Measurements from ENCODE around the gene PLD1.

Gene PLD1

GRCh38 chr3:171797873-171798272 is 12.4 kb downstream of the PLD1 start:
- DNase-seq = no peak

- no peak for DNase-seq
Observed at GRCh38 chr3:171797265-171797679, 13.0 kb downstream of the PLD1 start.

GRCh38 chr3:171796625-171797264 is 13.5 kb downstream of the PLD1 start:
- no peak for DNase-seq

DNA sequence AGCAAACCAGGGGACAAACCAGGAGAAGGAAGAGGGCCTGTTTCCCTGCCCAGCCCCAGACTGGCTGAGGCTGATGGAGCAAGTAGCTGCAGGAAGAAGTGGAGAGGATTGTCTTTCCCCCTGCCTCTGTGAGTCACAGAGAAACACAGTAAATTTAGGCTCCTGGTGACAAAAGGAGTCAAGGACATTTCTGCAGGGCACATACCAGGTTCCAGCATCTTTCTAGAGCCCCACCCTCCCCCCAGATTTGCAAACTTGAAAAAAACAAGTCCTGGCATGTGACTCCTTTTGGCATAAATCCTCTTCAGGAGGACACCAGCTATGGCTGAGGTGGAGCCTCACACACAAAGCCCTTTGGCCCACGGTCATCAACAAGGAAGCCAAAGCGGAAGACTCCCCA is 17.8 kb downstream of the PLD1 start:
- no peak for DNase-seq

DNA sequence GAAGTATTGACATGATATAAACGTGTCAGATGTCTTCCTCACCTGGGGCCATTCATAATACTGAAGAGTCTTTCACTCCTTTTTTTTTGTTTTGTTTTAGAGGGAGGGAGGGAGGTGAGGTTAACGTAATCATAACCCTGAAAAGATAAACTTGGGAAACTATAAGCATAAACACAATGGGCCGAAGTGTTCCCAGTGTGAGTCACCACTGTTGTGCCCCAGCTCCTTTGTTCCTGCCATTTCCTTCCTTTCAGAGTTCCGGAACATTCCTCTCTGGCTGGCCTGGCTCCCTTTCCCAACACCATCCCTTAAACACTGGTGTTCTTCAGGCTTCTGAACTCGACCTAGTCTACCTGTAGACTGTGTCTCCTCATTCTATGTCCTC is 18.6 kb downstream of the PLD1 start:
- DNase-seq = peak in 7 of 51 donors; percentile 11 to 38 (median 22)

DNA sequence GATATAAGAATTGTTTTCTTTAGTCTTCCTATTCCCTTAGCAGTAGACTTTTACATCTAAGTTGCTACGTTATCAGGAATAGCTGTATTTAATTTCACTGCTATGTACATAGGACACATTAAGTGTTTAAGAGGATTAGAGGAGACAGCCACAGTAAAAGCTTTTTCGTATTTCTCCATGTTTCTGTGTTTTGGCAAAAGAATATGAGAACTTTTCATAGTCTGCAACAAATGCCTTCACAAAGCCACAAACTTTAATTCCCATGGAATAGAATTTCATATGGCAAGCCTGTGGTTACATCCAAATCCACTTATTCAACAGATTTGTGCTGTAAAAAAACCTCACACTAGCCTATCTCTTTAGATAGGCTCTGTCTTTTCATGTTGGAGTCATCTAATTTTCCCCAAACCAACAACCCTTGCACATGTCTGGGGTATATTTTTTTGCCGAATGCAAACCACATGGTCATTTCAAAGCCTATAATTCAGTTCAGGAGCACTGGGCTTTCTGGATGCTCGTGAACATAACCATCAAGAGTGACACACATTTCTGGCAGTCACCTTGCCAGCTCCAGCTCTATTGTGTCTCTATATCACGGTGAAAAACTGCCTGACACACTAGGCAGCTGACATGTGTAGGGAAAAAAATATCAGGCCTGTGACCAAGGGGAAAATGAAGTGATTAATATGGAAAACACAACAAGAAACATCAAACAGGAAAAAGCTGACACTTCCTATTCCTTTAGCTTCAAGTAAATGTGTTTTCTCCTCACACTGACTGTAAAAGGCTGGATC is 19.2 kb downstream of the PLD1 start:
- no peak for DNase-seq

DNA sequence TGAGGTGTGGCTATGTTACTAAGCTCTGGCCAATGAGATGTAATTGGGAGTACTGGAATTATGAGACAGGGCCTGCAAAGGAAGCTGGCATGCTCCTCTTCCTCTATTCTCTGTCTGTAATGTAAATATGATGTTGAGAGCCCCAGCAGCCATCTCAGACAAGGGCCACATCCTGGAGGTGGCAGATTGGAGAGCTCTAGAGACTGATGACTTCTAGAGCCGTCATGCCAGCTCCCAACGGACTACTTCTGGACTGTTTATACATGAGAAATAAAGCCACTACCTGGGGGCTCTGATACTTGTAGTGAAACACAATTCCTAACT is 19.7 kb downstream of the PLD1 start:
- no peak for DNase-seq

DNA sequence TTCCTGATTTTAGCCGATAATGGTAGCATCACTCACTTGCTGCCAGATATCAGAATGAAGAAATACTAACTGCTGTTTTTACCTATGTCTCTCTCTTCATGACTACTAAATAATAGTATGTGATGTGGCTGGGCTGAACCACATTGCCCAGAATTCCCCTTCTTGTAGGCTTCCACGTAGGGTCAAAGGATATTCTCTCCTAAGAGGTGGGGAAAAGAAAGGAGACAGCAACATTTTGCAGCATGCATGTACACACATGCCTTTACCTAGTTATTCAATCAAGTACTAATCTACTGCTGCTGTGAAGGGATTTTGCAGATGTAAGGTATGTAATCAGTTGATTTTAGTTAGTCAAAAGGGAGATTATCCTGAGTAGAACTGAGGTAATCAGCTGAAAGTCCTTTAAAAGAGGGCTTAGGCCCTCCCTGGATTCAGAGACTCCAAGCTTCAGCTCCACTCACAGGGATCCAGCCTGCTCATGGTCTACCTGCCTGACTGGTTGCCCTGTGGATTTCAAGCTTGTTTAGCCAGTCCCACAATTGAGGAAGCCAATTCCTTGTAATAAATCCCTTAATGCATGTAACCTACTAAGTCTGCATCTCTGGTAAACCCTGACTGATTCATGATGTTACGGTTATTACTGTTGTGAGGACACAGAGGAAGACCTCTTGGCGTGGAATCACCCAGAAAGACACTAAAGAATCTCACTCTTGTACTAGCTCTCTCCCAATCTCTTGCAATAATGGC is 20.4 kb downstream of the PLD1 start:
- no peak for DNase-seq

GRCh38 chr3:171788546-171789351 is 21.5 kb downstream of the PLD1 start:
- peak in 4 of 51 donors; percentile 13 to 48 (median 26) for DNase-seq

DNA sequence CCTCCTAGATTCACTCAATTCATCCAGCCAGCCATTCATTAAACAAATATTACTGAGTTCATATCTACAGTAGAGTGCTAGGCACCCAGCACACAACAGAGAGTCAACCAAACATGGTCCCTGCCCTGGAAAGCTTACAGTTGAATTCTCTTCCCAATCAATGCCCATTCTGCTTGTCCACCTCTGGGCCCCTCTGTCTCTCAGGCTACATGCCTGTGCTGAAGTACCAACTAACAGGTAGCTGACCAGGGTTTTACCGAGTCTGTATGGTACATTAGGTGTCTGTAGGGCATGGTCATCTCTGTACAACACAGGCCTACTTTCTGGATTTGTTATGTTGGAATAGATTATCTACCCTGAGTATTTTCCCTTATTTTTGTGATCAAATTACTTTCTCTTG is 23.3 kb downstream of the PLD1 start:
- no peak for DNase-seq

GRCh38 chr3:171784937-171785336 is 25.3 kb downstream of the PLD1 start:
- DNase-seq = no peak

- no peak for DNase-seq
Observed at GRCh38 chr3:171784387-171784786, 25.9 kb downstream of the PLD1 start.

DNA sequence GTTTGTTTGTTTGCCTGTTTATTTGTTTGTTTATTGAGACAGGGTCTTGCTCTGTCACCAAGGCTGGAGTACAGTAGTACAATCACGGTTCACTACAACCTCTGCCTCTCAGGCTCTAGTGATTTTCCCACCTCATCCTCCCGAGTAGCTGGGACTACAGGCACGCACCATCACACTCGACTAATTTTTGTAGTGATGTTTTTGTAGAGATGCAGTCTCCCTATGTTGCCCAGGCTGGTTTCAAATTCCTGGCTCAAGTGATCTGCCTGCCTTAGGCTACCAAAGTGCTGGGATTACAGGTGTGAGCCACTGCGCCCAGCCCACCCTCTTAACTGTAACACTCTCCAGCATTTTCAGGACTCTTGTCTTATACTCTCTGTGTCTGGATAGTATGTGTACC is 26.7 kb downstream of the PLD1 start:
- DNase-seq = no peak

GRCh38 chr3:171783086-171783485 is 27.2 kb downstream of the PLD1 start:
- DNase-seq = no peak

DNA sequence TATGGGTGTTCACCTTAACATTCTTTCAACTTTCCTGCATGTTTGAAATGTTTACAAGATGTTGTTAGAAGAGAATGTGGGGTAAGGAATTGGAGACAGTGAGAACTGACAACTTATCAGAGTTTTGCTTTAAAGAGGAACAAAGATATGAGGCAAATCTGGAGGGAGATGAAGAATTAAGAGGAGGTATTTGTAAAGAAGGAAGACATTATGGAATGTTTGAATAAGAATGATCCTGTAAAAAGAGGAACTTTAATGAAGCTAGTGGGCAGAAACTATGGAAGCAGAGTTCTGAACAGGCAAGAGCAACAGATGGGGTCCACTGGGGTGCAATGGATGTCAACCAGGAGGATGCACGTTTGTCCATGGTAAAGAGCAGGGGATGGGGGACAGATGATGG is 27.7 kb downstream of the PLD1 start:
- DNase-seq = no peak

- DNase-seq = peak in 2 of 51 donors; percentile 29 to 76
Observed at GRCh38 chr3:171781711-171782127, 28.6 kb downstream of the PLD1 start.

DNA sequence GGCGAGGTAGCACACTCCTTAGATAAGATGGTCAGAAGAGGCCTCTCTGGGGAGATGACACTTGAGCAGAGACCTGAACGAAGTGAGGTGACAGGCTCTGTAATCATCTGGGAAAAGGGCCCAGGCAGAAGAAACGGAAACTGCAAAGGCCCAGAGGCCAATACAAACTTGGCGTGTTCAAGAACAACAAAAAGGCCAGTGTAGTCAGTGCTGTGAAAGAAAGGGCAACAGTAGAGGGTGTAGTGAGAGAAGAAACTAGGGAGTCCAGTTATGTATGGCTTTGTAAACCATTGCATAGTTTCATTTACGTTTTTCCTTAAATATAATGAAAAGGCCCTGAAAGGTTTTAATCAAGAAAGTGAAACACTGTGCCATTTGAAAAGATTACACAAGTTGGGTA is 31.8 kb downstream of the PLD1 start:
- peak in 2 of 51 donors; percentile 9 to 23 for DNase-seq

GRCh38 chr3:171777596-171777995 is 32.7 kb downstream of the PLD1 start:
- DNase-seq = no peak

- DNase-seq = peak in 3 of 51 donors; percentile 19 to 36 (median 20)
Observed at GRCh38 chr3:171776839-171777583, 33.3 kb downstream of the PLD1 start.

- peak in 29 of 51 donors; percentile 4 to 84 (median 37) for DNase-seq
Observed at GRCh38 chr3:171776411-171776810, 33.9 kb downstream of the PLD1 start.

DNA sequence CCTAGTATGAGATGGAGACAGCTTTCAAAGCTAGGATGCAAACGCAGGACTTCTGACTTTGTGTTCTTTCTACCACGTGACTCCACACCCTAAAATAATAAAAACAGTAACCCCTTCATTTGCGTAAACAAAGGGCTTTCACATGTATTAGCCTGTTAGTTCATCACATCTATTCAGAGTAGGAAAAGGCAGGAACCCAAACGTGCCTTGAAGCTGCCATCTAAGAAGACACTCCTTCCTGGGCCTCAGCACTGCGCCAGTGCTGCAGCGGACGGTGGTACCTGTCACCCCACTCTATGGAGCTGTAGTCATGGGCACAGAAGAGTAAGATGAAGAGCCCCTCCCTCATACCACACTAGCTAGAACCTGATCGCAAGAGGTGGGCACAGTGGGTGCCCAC is 34.3 kb downstream of the PLD1 start:
- peak in 3 of 51 donors; percentile 19 to 70 (median 46) for DNase-seq

Measured in hypothalamus (tissue), 51 donors.